Tibial artery (tissue), 4 donors: ENCODE results near the gene UNC79.

Source experiments
- DNase-seq, 2 donors: peaks; one replicate each; pipeline ENCODE4 v3.0.0-alpha.2; 2019
- H3K27ac ChIP-seq, 2 donors: fragments of 200-600 bp; sonication (generic) in 1 of 2; 1 replicate in 1 of 2; 2 replicates in 1 of 2; pipeline ENCODE4 v1.5.1; 2018 to 2019; ENCODE audit warnings: mild to moderate bottlenecking in 1 of 2
- H3K27me3 ChIP-seq, 2 donors: fragments of 200-600 bp; sonication (generic) in 1 of 2; one replicate each; pipeline versions ENCODE4 v1.5.1 to v1.6.0; 2016 to 2019
- H3K36me3 ChIP-seq, 3 donors: fragments of 200-600 bp; sonication (generic) in 2 of 3; one replicate each; pipeline ENCODE4 v1.5.1; 2016 to 2019; ENCODE audit warnings: mild to moderate bottlenecking in 2 of 3
- H3K4me1 ChIP-seq, 4 donors: fragments of 200-600 bp; sonication (generic) in 2 of 4; 1 replicate in 3 of 4; 2 replicates in 1 of 4; pipeline ENCODE4 v1.5.1; 2016 to 2019
- H3K4me3 ChIP-seq, 2 donors: fragments of 200-600 bp; sonication (generic) in 1 of 2; 1 replicate in 1 of 2; 2 replicates in 1 of 2; pipeline ENCODE4 v1.5.1; 2018 to 2019; ENCODE audit warnings: mild to moderate bottlenecking in 2 of 2
- H3K9me3 ChIP-seq, 3 donors: fragments of 200-600 bp; sonication (generic) in 1 of 3; one replicate each; pipeline ENCODE4 v1.5.1; 2016 to 2019
- CTCF ChIP-seq, 2 experiments: fragments of 200-600 bp in 1 of 2; fragments of 450-650 bp in 1 of 2; IDR thresholded peaks; one replicate each; pipeline ENCODE4 v1.5.1; 2017 to 2019; ENCODE audit warnings: antibody characterized with exemption in 2 of 2, mild to moderate bottlenecking in 1 of 2, moderate library complexity in 1 of 2
- intact Hi-C: fragments of 100-400 bp; cut with DNase I; formaldehyde crosslinking; loops from one replicate; pipeline ENCODE4 v1.15.0; 2023; ENCODE audit warnings: low total_unique reads

The UNC79 gene

DNA sequence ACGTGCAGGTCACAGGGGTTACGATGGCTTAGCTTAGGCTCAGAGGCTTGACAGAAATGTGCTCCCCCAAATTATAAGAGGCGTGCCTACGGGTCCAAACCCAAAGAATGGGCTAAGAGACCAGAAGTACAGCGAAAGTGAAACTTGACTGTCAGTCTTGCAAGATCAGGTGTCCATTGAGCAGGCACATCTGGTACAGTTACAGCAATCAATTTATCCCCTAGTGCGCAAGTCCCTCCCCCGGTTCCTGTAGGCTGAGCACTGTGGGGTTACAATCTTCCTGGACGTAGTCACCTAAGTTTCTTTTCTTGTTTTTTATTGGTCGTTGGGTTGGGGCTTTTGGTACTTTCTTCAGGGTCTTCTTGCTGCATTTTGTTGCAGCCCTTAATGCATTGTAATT lies 134.2 kb downstream of the UNC79 start:
- H3K36me3 ChIP-seq = no peaks in the 10 kb centered on the region
- no peak overlapping the region for H3K27ac ChIP-seq
- no peak overlapping the region for H3K4me3 ChIP-seq
- no peak for TF ChIP-seq CTCF (IDR thresholded peaks at IDR 0.05)
- no peak for DNase-seq
- no peaks in the 10 kb centered on the region for H3K4me1 ChIP-seq
- H3K9me3 ChIP-seq = no peaks in the 10 kb centered on the region
- intact Hi-C loops = no loop called here
- no peaks in the 10 kb centered on the region for H3K27me3 ChIP-seq

DNA sequence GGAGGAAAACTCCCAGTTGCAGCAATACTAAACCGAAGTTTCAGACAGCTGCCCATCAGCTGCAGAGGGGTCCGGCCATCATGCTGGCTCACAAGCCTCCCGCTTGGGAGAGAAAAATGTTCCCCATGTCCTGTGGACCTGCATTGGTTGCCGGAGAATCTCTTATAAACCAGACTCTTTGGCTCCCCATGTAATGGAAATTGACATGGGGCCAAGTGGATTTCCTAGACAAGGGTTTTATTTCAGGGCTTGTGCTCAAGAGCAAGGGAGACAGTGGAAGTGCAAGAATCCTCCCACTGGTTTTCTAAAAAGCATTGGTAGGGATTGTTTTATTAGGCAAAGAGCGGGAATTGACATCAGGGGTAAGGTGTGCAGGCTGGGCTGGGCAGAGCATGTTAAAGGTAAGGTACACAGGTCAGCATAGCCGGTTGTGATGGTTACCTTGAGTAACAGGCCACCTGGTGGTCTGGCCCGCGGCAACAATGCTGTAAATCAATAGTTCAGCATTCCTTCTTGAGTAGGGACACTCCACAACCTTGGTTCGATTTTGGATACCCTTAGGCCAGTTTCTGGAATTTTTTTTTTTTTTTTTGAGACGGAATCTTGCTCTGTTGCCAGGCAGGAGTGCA lies 135.4 kb downstream of the UNC79 start:
- Histone ChIP-seq H3K9me3 (no peaks in the 10 kb centered on the region), H3K27ac (no peak overlapping the region), H3K27me3 (no peaks in the 10 kb centered on the region), H3K4me1 (no peaks in the 10 kb centered on the region), H3K4me3 (no peak overlapping the region), H3K36me3 (no peaks in the 10 kb centered on the region)
- intact Hi-C loops = no loop called here
- DNase-seq = no peak
- no peak for TF ChIP-seq CTCF (IDR thresholded peaks at IDR 0.05)

DNA sequence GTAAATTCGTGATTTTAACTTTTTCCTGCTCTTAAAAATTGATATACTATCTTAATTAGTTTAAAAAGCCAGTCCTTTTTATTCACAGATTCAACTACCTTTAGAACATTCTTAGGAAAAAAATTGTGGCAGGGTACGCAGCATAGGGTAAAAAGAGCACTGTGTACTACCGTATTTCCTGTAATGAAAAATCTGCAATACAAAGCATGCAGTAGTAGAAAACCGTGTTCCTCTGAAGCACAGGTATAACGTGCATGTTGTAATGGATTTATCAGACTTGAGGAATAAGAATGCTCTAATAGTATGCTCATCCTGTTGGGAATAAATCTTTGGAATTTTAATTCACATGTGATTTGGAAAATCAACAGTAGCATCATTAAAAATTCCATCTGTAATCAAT lies 140.5 kb downstream of the UNC79 start:
- no peaks in the 10 kb centered on the region for H3K9me3 ChIP-seq
- H3K4me1 ChIP-seq = no peaks in the 10 kb centered on the region
- DNase-seq = no peak
- intact Hi-C loops = no loop called here
- H3K36me3 ChIP-seq = no peaks in the 10 kb centered on the region
- no peak for TF ChIP-seq CTCF (IDR thresholded peaks at IDR 0.05)
- no peaks in the 10 kb centered on the region for H3K27me3 ChIP-seq
- H3K27ac ChIP-seq = no peak overlapping the region
- no peak overlapping the region for H3K4me3 ChIP-seq

GRCh38 chr14:93579178-93579577 lies 148.4 kb downstream of the UNC79 start:
- Histone ChIP-seq H3K9me3 (no peaks in the 10 kb centered on the region), H3K36me3 (no peaks in the 10 kb centered on the region), H3K4me1 (no peaks in the 10 kb centered on the region), H3K27me3 (peaks cover 0 to 3% of the 10 kb centered on the region in 2 donors), H3K4me3 (no peak overlapping the region), H3K27ac (no peak overlapping the region)
- intact Hi-C loops = no loop called here
- TF ChIP-seq CTCF (IDR thresholded peaks at IDR 0.05) = no peak
- DNase-seq = no peak

DNA sequence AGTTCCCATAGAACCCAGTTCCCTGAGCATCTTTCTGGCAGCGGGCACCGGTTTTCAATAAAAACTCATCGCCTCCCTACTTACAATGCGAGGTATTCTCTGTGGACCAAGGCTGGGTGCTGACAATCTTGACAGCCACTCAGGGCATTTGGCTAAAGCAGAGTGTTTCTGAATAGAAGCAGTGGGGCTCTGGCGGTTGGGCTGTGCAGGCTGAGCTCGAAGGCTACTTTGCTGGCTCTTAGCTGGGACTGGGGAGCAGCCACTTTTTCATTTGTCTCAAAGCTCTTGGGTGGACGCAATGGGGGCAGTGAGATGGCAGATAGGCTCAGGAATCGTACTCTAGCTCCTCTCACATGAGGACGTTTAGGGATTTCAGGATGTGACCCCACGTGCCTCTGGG lies 151.8 kb downstream of the UNC79 start:
- no peak for DNase-seq
- intact Hi-C loops = no loop called here
- H3K4me1 ChIP-seq = no peaks in the 10 kb centered on the region

More for the DNA sequence above, 151.8 kb downstream of the UNC79 start:
- Histone ChIP-seq H3K36me3 (no peaks in the 10 kb centered on the region), H3K9me3 (no peaks in the 10 kb centered on the region), H3K4me3 (no peak overlapping the region), H3K27ac (no peak overlapping the region), H3K27me3 (peaks cover 0 to 3% of the 10 kb centered on the region in 2 donors)
- no peak for TF ChIP-seq CTCF (IDR thresholded peaks at IDR 0.05)
